NCI-H128 (cell line): ENCODE data around the gene PHF21A.
"Not testable (repeated sequence)": the region's sequence is repeated elsewhere in the genome, so short reads cannot be mapped to it uniquely, and the experiment has no call there.

Experiments used
- DNase-seq: peaks from one replicate; lab custom pipeline; 2025; ENCODE audit not compliant: unreplicated experiment; lab: John Stamatoyannopoulos, UW

The PHF21A gene

DNA sequence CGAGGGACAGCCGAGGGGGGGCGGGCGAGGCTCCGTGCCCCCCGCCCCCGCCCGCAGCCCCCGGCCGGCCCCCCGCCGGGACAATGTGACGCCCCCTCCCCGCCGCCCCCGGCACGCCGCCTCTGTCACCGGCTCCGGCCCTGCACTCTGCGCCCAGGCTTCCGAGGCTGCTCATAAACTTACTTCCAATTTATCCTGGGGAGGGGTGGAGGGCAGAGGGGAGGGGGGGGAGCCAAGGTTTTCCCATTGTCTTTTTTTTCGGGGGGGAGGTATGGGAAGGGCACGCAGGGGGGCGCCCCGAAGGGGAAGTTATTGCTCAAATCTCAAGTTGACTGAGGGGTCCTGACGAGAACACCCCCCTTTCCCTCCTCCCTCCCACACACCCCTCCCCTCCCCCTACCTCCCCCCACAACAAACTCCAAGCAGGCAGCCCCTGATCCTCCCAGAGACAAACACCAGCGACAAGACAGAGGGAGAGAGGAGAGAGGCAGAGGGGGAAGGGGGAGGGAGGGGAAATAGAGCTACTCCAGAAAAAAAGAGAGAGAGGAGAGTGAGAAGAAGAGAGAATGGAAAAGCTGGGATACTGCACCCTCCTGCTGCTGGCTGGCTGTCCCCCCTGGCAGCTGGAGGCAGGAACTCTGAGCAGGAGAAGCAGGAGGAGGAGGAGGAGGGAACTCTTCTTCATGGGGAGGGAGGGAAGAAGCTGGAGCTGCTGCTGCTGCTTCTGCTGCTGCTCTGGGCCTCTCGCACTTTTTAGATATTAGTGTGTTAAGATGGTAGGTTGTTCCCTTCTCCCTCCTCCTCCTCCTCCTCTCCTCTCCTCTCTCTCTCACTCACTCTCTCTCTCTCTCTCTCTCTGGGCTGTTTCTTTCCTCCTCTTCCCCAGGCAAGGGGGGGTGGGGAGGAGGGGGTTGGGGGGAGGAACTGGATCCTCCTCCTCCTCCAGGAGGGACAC, 631 bp downstream of the PHF21A start:
- peak; percentile 31 for DNase-seq

DNA sequence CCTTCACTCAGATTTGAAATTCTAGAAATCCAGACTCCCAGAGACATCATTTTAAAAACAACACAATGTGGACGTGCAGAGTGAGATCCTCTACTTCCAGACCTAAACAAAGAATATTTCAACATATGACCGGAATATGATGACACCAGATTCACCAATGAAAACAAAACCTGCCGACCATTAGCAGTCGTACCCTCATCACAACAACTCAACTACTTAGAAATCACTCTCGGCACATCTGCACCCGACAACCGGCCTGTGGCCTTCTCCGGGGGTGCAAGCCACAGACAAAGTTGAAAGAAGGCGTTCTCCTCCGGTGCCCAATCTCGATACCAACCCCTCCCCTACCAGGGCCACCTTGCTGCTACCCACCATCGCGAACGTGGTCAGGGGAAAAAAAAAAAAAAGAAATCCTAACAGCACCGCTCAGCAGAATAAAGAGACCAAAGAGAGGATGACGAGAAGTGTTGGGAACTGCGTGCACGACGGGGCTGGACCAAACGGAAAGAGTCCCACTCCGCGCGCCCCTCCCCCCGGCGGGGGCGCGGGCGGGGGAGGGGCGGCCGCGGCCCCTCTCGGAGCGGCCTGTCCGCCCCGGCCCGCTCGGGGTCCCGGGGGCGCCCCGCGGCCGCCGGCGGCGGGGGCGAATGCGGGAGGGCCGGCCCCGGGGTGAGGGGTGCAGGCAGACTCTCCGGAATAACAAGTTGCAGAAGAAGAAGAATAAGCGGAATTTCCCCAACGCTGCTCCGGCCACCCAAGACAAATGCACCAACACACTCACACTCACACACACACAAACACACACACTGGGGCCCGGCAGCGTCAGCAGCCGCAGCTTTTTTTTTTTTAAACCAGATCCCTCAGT, 1.7 kb downstream of the PHF21A start:
- DNase-seq = no peak

DNA sequence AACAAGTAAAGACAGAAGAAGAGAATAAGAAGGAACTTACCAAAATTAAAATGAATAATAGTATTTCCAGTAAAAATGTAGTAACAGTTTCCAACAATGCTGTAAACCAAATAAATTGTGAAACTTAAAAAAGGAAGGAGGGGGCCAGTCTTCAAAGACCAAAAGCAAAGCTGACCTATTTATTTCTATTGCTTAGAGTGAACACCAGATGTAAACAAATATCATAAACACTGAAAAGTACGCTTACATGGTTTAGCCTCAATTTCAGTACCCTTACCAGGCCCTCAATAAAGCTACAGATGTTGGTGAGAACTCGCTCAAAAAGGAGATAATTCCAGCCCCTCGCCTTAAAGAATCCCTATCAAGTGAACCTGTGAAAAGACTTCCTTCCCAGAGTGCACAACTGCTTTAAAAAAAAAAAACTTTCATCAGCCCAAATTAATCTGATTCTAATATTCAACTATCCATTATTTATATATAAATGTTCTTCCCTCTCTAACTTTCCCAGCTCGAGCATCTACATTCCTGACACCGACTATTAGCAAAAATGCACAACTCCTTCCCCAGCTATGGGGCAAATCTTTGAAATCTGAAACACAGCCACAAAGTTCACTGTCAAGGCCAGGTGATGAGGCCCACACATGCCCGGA, 2.4 kb downstream of the PHF21A start:
- no peak for DNase-seq

GRCh38 chr11:46117842-46118241, 3.4 kb downstream of the PHF21A start:
- DNase-seq = no peak

- DNase-seq = not testable (repeated sequence)
These were observed 4.6 kb downstream of the PHF21A start for GRCh38 chr11:46116712-46117037.

DNA sequence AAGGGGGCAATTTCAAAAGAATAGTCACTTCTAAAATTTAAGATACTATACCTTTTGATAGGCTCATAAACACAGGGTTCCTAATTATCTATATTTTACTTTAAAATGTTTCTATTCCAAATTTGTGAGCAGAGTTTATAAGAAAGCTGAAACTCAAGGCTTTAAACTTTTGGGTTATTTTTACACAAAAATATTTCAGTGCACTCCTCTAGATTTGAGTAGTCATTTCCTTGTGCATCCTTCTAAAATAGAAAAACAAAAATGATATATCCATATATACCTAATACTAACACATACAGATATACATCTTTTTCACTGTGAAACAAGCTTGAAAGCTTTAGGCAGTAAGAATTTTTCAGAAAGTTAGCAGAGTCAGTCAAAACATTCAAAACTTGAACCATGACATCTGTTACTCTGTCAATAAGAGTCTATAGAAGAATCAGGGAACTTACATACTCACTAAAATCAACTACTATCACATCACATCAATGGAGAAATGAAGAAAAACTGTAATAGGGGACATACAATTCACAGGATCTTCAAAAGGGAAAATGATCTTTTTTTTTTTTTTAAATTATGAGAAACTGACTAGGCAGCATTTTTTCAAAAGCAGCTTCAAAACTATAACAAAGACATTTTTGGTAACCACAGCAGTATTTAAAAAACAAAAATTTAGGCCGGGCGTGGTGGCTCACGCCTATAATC, 5.1 kb downstream of the PHF21A start:
- no peak for DNase-seq

GRCh38 chr11:46114961-46115360, 6.3 kb downstream of the PHF21A start:
- DNase-seq = no peak

DNA sequence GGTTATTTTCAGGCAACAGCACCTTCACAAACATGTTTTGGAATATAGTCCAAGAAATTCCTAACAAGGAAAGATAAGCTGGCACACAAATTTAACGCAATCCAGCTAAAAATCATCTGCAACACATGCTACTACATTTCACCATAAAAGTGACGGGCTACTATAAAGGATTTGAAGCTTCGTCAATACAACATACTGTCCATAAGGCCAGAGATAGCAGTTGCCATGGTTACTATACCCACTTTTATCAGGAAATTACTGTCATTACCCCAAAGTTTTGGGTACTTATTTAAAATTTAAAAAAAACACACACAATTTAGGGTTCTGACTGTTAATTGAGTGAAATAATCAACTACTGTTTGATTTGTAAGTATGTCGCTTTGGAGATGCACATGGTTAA, 6.9 kb downstream of the PHF21A start:
- DNase-seq = no peak

GRCh38 chr11:46112961-46113607, 8.2 kb downstream of the PHF21A start:
- DNase-seq = no peak

DNA sequence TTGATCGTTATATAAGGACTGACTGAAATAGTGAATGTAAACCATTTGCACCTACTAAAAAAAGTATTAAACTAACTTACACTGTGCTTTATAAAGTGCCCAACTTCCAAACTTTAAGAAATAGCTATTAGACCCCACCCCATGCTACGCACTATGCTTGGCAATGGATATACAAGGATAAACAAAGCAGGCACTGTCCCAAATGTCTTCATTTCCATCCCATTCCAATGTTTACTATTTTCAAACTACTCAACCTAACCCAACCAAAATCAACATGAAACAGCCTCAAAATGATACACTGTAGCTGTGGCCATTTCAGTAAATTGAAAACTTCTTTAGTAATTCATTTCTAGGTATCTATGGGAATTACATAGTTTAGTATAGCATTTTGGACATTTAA, 12.5 kb downstream of the PHF21A start:
- no peak for DNase-seq

DNA sequence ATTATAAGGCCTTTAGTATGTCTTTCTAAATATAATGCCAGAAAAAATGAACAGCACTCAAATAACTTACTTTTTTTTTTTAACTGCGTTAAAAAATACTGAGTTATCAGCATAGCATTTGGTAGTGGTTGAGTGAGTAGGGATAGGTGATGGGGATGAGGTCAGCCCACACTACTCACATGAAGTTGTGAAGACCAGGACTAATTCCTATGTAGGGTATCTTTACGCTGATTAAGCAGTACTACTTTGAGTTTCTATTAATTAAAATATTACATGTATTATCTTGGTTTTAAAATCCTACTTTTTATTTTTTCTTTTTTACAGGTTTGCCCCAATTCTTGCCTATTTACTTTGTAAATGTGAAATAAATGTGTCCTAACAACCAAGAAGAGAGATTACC, 13.5 kb downstream of the PHF21A start:
- DNase-seq = no peak

- no peak for DNase-seq
These were observed 13.9 kb downstream of the PHF21A start for GRCh38 chr11:46107408-46107718.

GRCh38 chr11:46106530-46107407, 14.5 kb downstream of the PHF21A start:
- no peak for DNase-seq

DNA sequence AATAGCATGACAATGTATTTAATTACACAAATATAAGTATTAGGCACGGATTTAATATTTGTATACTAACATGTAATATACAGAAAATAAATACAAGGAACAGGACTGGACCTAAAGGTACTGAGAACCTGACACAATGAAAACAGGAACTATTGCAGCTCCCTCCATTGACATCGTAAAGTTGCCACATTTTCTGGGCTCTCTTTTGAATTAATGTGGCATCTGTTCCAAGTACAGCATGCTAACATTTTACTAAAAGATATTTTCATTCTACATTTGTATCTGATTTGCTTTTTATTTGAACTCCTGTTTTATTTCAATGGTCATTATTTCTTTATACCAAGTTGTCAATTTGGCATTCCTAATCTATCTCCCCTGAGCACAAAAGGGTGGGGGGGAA, 15.3 kb downstream of the PHF21A start:
- no peak for DNase-seq

- DNase-seq = no peak
These were observed 16.1 kb downstream of the PHF21A start for GRCh38 chr11:46105134-46105628.

- no peak for DNase-seq
These were observed 18.4 kb downstream of the PHF21A start for GRCh38 chr11:46102843-46103242.

DNA sequence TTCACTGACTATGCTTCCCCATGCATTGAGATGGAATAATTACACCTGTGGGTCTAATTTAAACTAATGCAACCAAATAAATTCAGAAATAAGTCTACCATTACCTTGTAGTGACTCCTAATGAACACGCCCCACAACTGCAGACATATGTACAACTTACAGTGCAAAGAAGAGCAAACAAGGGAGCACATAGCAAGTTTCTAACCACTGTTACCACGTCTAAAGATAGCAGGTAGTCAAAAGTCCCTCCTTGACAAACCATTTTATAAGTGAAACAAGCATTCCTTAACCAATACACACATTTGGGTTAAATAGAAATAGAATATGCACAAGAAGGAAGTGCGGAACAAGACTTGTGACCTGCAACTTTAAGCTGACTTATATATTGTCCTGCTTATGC, 20.6 kb downstream of the PHF21A start:
- no peak for DNase-seq

DNA sequence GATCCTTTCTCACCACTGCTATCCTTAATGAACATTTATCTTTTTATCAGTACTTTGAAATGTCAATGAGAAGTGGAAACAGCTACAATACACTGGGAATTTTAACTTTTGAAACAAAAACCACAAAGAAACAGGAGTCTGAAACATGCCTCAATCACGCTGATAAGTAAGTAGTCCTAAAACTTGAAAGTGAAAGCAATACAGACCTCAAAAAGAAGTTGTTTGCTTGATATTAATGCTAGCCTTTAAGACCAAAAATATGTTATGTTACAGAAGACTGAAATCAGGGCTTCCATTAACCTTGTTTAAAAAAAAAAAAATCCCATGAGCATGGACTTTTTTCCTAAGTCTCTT, 21.3 kb downstream of the PHF21A start:
- no peak for DNase-seq

DNA sequence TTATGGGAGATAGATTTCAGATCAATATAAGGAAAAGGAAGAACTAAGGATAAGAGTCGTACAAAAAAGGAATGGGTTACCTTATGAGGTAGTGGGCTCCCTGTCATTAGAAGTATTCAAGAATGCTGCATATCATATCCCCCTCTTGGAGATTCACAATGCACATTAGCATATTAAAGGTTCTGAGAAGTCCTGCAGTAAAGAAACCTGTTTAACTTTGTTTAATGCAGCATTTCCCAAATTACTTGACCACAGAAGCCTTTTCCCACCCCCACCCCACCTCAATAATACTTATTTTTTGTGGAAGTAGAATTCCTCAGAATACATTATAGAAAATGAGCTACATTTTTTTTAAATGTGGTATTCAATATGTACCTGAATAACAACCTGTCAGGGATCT, 30.9 kb downstream of the PHF21A start:
- DNase-seq = no peak

- no peak for DNase-seq
These were observed 41.6 kb downstream of the PHF21A start for GRCh38 chr11:46079662-46080061.
